ENCODE results near the gene TBCD. TPM values are rescaled to one million over a fixed set of nuclear protein-coding genes. Genes with fewer than 3 reads are reported as not detected.
A peak's percentile ranks its signal among the peaks of the same experiment; 100 is the strongest.

The TBCD gene
- total RNA-seq, 2 donors from 2014 or later: 38.9 to 74.8 TPM

GRCh38 chr17:82905130-82905529, 153.3 kb downstream of the TBCD start:
- H3K4me3 ChIP-seq: no peak overlapping the region
- ATAC-seq (no peak), DNase-seq (no peak)
- 92 to 93% methylated on average over 6 to 19 of the region's 20 CpGs for WGBS, 2 donors
- peaks cover 7% of the 10 kb centered on the region for H3K4me1 ChIP-seq
- peaks cover 0 to 2% of the 10 kb centered on the region in 2 donors for H3K36me3 ChIP-seq (replicated peaks in 1 of 2; ENCODE audit: insufficient read depth in 1 of 2, low read depth in 2 of 2)
- H3K27ac ChIP-seq: no peak overlapping the region
- intact Hi-C loops (cut with DNase I): loop anchor here (5.0 kb wide), 1 partner anchor 52 kb away; no protein-coding TSS in a partner anchor
- TF ChIP-seq POLR2A (IDR thresholded peaks at IDR 0.05) (no peak), CTCF (IDR thresholded peaks at IDR 0.05) (no peak)
- H3K27me3 ChIP-seq: no peaks in the 10 kb centered on the region
- no peaks in the 10 kb centered on the region for H3K9me3 ChIP-seq

- Histone ChIP-seq H3K4me1 (peaks cover 18% of the 10 kb centered on the region), H3K36me3 (replicated peaks in 1 of 2; ENCODE audit: insufficient read depth in 1 of 2, low read depth in 2 of 2) (peaks cover 0 to 2% of the 10 kb centered on the region in 2 donors), H3K9me3 (no peaks in the 10 kb centered on the region), H3K4me3 (no peak overlapping the region), H3K27me3 (no peaks in the 10 kb centered on the region), H3K27ac (peak overlapping the region in 2 of 4 donors; percentile 85 to 92)
- DNase-seq: no peak
- TF ChIP-seq POLR2A (IDR thresholded peaks at IDR 0.05) (no peak), CTCF (IDR thresholded peaks at IDR 0.05) (no peak)
- intact Hi-C loops (cut with DNase I): loop anchor here (5.0 kb wide), 1 partner anchor 49 kb away; no protein-coding TSS in a partner anchor
- 78 to 96% methylated on average over 3 to 19 of the region's 19 CpGs for WGBS, 2 donors
- no peak for ATAC-seq
These were observed 156.1 kb downstream of the TBCD start for GRCh38 chr17:82907797-82908542.

GRCh38 chr17:82908543-82909160, 156.8 kb downstream of the TBCD start:
- DNase-seq (no peak), ATAC-seq (no peak)
- TF ChIP-seq POLR2A (IDR thresholded peaks at IDR 0.05): no peak
- TF ChIP-seq CTCF (IDR thresholded peaks at IDR 0.05): no peak
- H3K27ac ChIP-seq: peak overlapping the region; percentile 58 to 92 (median 85)
- H3K27me3 ChIP-seq: no peaks in the 10 kb centered on the region
- intact Hi-C loops (cut with DNase I): loop anchor here (5.0 kb wide), 1 partner anchor 49 kb away; no protein-coding TSS in a partner anchor
- 64 to 65% methylated on average over 13 of the region's 13 CpGs for WGBS, 2 donors
- no peak overlapping the region for H3K4me3 ChIP-seq
- H3K9me3 ChIP-seq: no peaks in the 10 kb centered on the region
- peaks cover 0 to 2% of the 10 kb centered on the region in 2 donors for H3K36me3 ChIP-seq (replicated peaks in 1 of 2; ENCODE audit: insufficient read depth in 1 of 2, low read depth in 2 of 2)
- peaks cover 18% of the 10 kb centered on the region for H3K4me1 ChIP-seq

GRCh38 chr17:82909322-82909904, 157.5 kb downstream of the TBCD start:
- intact Hi-C loops (cut with DNase I): loop anchor here (5.0 kb wide), 1 partner anchor 48 kb away; no protein-coding TSS in a partner anchor
- H3K4me3 ChIP-seq: no peak overlapping the region
- WGBS, 2 donors: 27 to 32% methylated on average over 14 to 26 of the region's 26 CpGs

More at GRCh38 chr17:82909322-82909904, 157.5 kb downstream of the TBCD start:
- DNase-seq (peak; percentile 97 to 99 (median 98)), ATAC-seq (peak; percentile 93)
- Histone ChIP-seq H3K27ac (peak overlapping the region; percentile 85 to 92 (median 88)), H3K36me3 (replicated peaks in 1 of 2; ENCODE audit: insufficient read depth in 1 of 2, low read depth in 2 of 2) (no peaks in the 10 kb centered on the region), H3K4me1 (peaks cover 19% of the 10 kb centered on the region), H3K27me3 (no peaks in the 10 kb centered on the region), H3K9me3 (no peaks in the 10 kb centered on the region)
- TF ChIP-seq CTCF (IDR thresholded peaks at IDR 0.05): no peak
- TF ChIP-seq POLR2A (IDR thresholded peaks at IDR 0.05): peak; percentile 63 to 88 (median 87)
